ENCODE results near the gene MYO1E. TPM values are rescaled to one million over a fixed set of nuclear protein-coding genes. Genes with fewer than 3 reads are reported as not detected.
A peak's percentile ranks its signal among the peaks of the same experiment; 100 is the strongest.

Gene MYO1E
- total RNA-seq, result 100 to 1,000 TPM; 252 to 329 TPM

- no peaks in the 10 kb centered on the region for H3K4me1 ChIP-seq
- H3K27ac ChIP-seq, result peak within 1 kb of the TSS; percentile 99
- peak; percentile 95 for DNase-seq
- no peaks in the 10 kb centered on the region for H3K9me3 ChIP-seq
- peak within 1 kb of the TSS; percentile 87 for H3K4me3 ChIP-seq
- no peak for TF ChIP-seq CTCF (IDR thresholded peaks at IDR 0.05)
- H3K27me3 ChIP-seq, result no peaks in the 10 kb centered on the region
- H3K9ac ChIP-seq (ENCODE audit: low read depth in 2 of 2, low read length in 2 of 2), result peak within 1 kb of the TSS; percentile 85 to 96
- H3K36me3 ChIP-seq, result no peaks in the 10 kb centered on the region
- intact Hi-C loops (cut with DNase I), result loop anchor here (10.0 kb wide), 2 partner anchors 122 to 128 kb away; no protein-coding TSS in a partner anchor
These were observed at the start of gene MYO1E for GRCh38 chr15:59372352-59373211. TSS of gene MYO1E (minus strand) at chr15:59372871. CDS start at chr15:59372500, 371 bp downstream.

- H3K9me3 ChIP-seq, result no peaks in the 10 kb centered on the region
- intact Hi-C loops (cut with DNase I), result no loop called here
- no peak overlapping the region for H3K9ac ChIP-seq (ENCODE audit: low read depth in 2 of 2, low read length in 2 of 2)
- no peak overlapping the region for H3K4me3 ChIP-seq
- no peaks in the 10 kb centered on the region for H3K27me3 ChIP-seq
- no peaks in the 10 kb centered on the region for H3K36me3 ChIP-seq
- DNase-seq, result peak; percentile 4
- no peak overlapping the region for H3K27ac ChIP-seq
- no peak for TF ChIP-seq CTCF (IDR thresholded peaks at IDR 0.05)
- H3K4me1 ChIP-seq, result no peaks in the 10 kb centered on the region
These were observed 48.4 kb upstream of the MYO1E start for GRCh38 chr15:59420986-59421618.

GRCh38 chr15:59420108-59420507 lies 47.4 kb upstream of the MYO1E start:
- Histone ChIP-seq H3K27ac (no peak overlapping the region), H3K27me3 (no peaks in the 10 kb centered on the region), H3K9ac (ENCODE audit: low read depth in 2 of 2, low read length in 2 of 2) (no peak overlapping the region), H3K9me3 (no peaks in the 10 kb centered on the region), H3K4me1 (no peaks in the 10 kb centered on the region), H3K36me3 (no peaks in the 10 kb centered on the region), H3K4me3 (no peak overlapping the region)
- peak; percentile 6 for DNase-seq
- TF ChIP-seq CTCF (IDR thresholded peaks at IDR 0.05), result no peak
- intact Hi-C loops (cut with DNase I), result no loop called here

GRCh38 chr15:59419170-59419569 lies 46.5 kb upstream of the MYO1E start:
- Histone ChIP-seq H3K4me1 (no peaks in the 10 kb centered on the region), H3K27ac (no peak overlapping the region), H3K9ac (ENCODE audit: low read depth in 2 of 2, low read length in 2 of 2) (no peak overlapping the region), H3K9me3 (no peaks in the 10 kb centered on the region), H3K36me3 (no peaks in the 10 kb centered on the region), H3K27me3 (no peaks in the 10 kb centered on the region), H3K4me3 (no peak overlapping the region)
- intact Hi-C loops (cut with DNase I), result no loop called here
- TF ChIP-seq CTCF (IDR thresholded peaks at IDR 0.05), result no peak
- no peak for DNase-seq

GRCh38 chr15:59416816-59417215 lies 44.1 kb upstream of the MYO1E start:
- H3K27ac ChIP-seq, result no peak overlapping the region
- no peaks in the 10 kb centered on the region for H3K9me3 ChIP-seq
- H3K36me3 ChIP-seq, result no peaks in the 10 kb centered on the region
- H3K27me3 ChIP-seq, result no peaks in the 10 kb centered on the region
- H3K4me1 ChIP-seq, result no peaks in the 10 kb centered on the region
- no peak for TF ChIP-seq CTCF (IDR thresholded peaks at IDR 0.05)
- H3K9ac ChIP-seq (ENCODE audit: low read depth in 2 of 2, low read length in 2 of 2), result no peak overlapping the region
- DNase-seq, result no peak
- intact Hi-C loops (cut with DNase I), result no loop called here
- no peak overlapping the region for H3K4me3 ChIP-seq
